D341Med (cell line): ENCODE data around the gene MAPK10.

Experiments
- DNase-seq: peaks from one replicate; pipeline ENCODE4 v3.0.0; 2012; ENCODE audit warnings: low spot score

MAPK10 gene

GRCh38 chr4:86359944-86360478, at the start of gene MAPK10:
TSS of gene MAPK10 (minus strand) at chr4:86360053.
- DNase-seq = no peak

- no peak for DNase-seq
These were observed 43.7 kb upstream of the MAPK10 start for GRCh38 chr4:86403575-86403974.

GRCh38 chr4:86401826-86402225, 42.0 kb upstream of the MAPK10 start:
- DNase-seq = no peak

GRCh38 chr4:86400216-86400615, 40.4 kb upstream of the MAPK10 start:
- DNase-seq = no peak

GRCh38 chr4:86398187-86398586, 38.3 kb upstream of the MAPK10 start:
- DNase-seq = no peak

GRCh38 chr4:86393749-86394148, 33.9 kb upstream of the MAPK10 start:
- DNase-seq = no peak

- no peak for DNase-seq
These were observed 29.8 kb upstream of the MAPK10 start for GRCh38 chr4:86389664-86390063.

GRCh38 chr4:86388252-86388651, 28.4 kb upstream of the MAPK10 start:
- DNase-seq = no peak

- no peak for DNase-seq
These were observed 27.1 kb upstream of the MAPK10 start for GRCh38 chr4:86386817-86387415.

GRCh38 chr4:86386201-86386600, 26.3 kb upstream of the MAPK10 start:
- DNase-seq = no peak

- no peak for DNase-seq
These were observed 21.6 kb upstream of the MAPK10 start for GRCh38 chr4:86381431-86381830.

- no peak for DNase-seq
These were observed 20.4 kb upstream of the MAPK10 start for GRCh38 chr4:86380181-86380724.

GRCh38 chr4:86376850-86377249, 17.0 kb upstream of the MAPK10 start:
- peak; percentile 34 for DNase-seq

- DNase-seq = no peak
These were observed 8.6 kb upstream of the MAPK10 start for GRCh38 chr4:86368433-86368832.

GRCh38 chr4:86367577-86367976, 7.7 kb upstream of the MAPK10 start:
- DNase-seq = no peak

- no peak for DNase-seq
These were observed 7.1 kb upstream of the MAPK10 start for GRCh38 chr4:86366920-86367319.

- no peak for DNase-seq
These were observed 2.7 kb upstream of the MAPK10 start for GRCh38 chr4:86362510-86362909.

- DNase-seq = no peak
These were observed 1.6 kb downstream of the MAPK10 start for GRCh38 chr4:86358257-86358656.

- no peak for DNase-seq
These were observed 2.2 kb downstream of the MAPK10 start for GRCh38 chr4:86357608-86358007.

- DNase-seq = no peak
These were observed 3.2 kb downstream of the MAPK10 start for GRCh38 chr4:86356425-86357210.

GRCh38 chr4:86354390-86354789, 5.5 kb downstream of the MAPK10 start:
- no peak for DNase-seq

GRCh38 chr4:86346320-86346719, 13.5 kb downstream of the MAPK10 start:
- DNase-seq = no peak

GRCh38 chr4:86344127-86344526, 15.7 kb downstream of the MAPK10 start:
- no peak for DNase-seq
